ENCODE measurements around the gene DLG2. TPM values are rescaled to one million over a fixed set of nuclear protein-coding genes. Genes with fewer than 3 reads are reported as not detected.
A peak's percentile ranks its signal among the peaks of the same experiment; 100 is the strongest.
"Not testable (repeated sequence)": the region's sequence is repeated elsewhere in the genome, so short reads cannot be mapped to it uniquely, and the experiment has no call there.

The DLG2 gene
- total and polyA plus RNA-seq, 4 donors, result 0.30 to 5.5 (median 0.68) TPM

DNA sequence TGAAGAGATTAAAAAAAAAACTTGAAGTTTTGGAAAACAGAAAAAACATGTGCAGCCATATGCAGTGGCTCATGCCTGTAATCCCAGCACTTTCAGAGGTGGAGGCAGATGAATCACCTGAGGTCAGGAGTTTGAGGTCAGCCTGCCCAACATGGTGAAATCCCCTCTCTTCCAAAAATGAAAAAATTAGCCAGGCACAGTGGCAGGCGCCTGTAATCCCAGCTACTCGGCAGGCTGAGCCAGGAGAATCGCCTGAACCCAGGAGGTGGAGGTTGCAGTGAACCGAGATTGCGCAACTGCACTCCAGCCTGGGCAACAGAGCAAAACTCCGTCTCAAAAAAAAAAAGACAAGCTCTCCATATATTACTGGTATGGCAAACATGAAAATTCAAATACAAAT, 7.6 kb downstream of the DLG2 start:
- TF ChIP-seq GABPA (IDR thresholded peaks at IDR 0.05 in 1 of 2, conservative IDR thresholded peaks at IDR 0.05 in 1 of 2), result peak in 1 of 2 donors; percentile 7
- TF ChIP-seq HNF4A (conservative IDR thresholded peaks at IDR 0.05), result peak in 1 of 2 donors; percentile 33
- no peak for TF ChIP-seq FOXA2 (IDR thresholded peaks at IDR 0.05)
- no peak for TF ChIP-seq REST (IDR thresholded peaks at IDR 0.05)
- peak in 1 of 2 donors; percentile 49 for TF ChIP-seq RXRA (IDR thresholded peaks at IDR 0.05)
- no peak for TF ChIP-seq RAD21 (IDR thresholded peaks at IDR 0.05)
- no peak for TF ChIP-seq JUND (IDR thresholded peaks at IDR 0.05)
- no peak for TF ChIP-seq HNF4G (IDR thresholded peaks at IDR 0.05)
- Histone ChIP-seq H3K9ac (ENCODE audit: low read depth in 1 of 2, low read length in 2 of 2) (no peak overlapping the region), H3K27me3 (ENCODE audit: control insufficient read depth in 4 of 4, insufficient read depth in 4 of 4, low read length in 3 of 4) (no peaks in the 10 kb centered on the region), H3K4me3 (ENCODE audit: low read depth in 1 of 3, low read length in 3 of 3) (no peak overlapping the region), H3K4me1 (ENCODE audit: control insufficient read depth in 4 of 4, insufficient read depth in 4 of 4, low read length in 3 of 4) (peaks cover 0 to 2% (median 0%) of the 10 kb centered on the region in 4 donors), H3K36me3 (ENCODE audit: control insufficient read depth in 4 of 4, insufficient read depth in 3 of 4, low read depth in 1 of 4, low read length in 3 of 4) (peaks cover 0 to 5% (median 0%) of the 10 kb centered on the region in 4 donors), H3K9me3 (ENCODE audit: control insufficient read depth in 4 of 4, low read length in 3 of 4) (no peaks in the 10 kb centered on the region), H3K27ac (ENCODE audit: low read depth in 1 of 2, low read length in 2 of 2) (no peak overlapping the region)
- no peak for DNase-seq (ENCODE audit: low spot score)
- 58% methylated on average over 6 of the region's 6 CpGs for WGBS

DNA sequence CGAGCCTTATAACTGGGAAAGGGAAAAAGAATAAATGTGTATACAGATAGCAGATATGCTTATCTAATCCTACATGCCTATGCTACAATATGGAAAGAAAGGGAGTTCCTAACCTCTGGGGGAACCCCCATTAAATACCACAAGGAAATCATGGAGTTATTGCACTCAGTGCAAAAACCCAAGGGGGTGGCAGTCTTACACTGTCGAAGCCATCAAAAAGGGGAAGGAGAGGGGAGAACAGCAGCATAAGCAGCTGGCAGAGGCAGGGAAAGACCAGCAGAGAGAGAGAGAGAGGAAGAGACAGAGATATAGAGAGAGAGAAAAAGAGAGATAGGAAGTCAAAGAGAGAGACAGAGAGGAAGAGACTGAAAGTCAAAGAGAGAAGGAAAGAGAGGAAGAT, 15.5 kb downstream of the DLG2 start:
- H3K27me3 ChIP-seq (ENCODE audit: control insufficient read depth in 4 of 4, insufficient read depth in 4 of 4, low read length in 3 of 4); DNase-seq (ENCODE audit: low spot score); H3K9ac ChIP-seq (ENCODE audit: low read depth in 1 of 2, low read length in 2 of 2); H3K36me3 ChIP-seq (ENCODE audit: control insufficient read depth in 4 of 4, insufficient read depth in 3 of 4, low read depth in 1 of 4, low read length in 3 of 4); H3K4me3 ChIP-seq (ENCODE audit: low read depth in 1 of 3, low read length in 3 of 3); H3K4me1 ChIP-seq (ENCODE audit: control insufficient read depth in 4 of 4, insufficient read depth in 4 of 4, low read length in 3 of 4); H3K27ac ChIP-seq (ENCODE audit: low read depth in 1 of 2, low read length in 2 of 2); H3K9me3 ChIP-seq (ENCODE audit: control insufficient read depth in 4 of 4, low read length in 3 of 4): not testable (repeated sequence)
- 80% methylated on average over 2 of the region's 2 CpGs for WGBS

GRCh38 chr11:85609286-85609685, 17.9 kb downstream of the DLG2 start:
- H3K4me1 ChIP-seq (ENCODE audit: control insufficient read depth in 4 of 4, insufficient read depth in 4 of 4, low read length in 3 of 4); H3K27me3 ChIP-seq (ENCODE audit: control insufficient read depth in 4 of 4, insufficient read depth in 4 of 4, low read length in 3 of 4); DNase-seq (ENCODE audit: low spot score); H3K9ac ChIP-seq (ENCODE audit: low read depth in 1 of 2, low read length in 2 of 2); H3K27ac ChIP-seq (ENCODE audit: low read depth in 1 of 2, low read length in 2 of 2); H3K36me3 ChIP-seq (ENCODE audit: control insufficient read depth in 4 of 4, insufficient read depth in 3 of 4, low read depth in 1 of 4, low read length in 3 of 4); H3K4me3 ChIP-seq (ENCODE audit: low read depth in 1 of 3, low read length in 3 of 3); H3K9me3 ChIP-seq (ENCODE audit: control insufficient read depth in 4 of 4, low read length in 3 of 4): not testable (repeated sequence)
- 81% methylated on average over 2 of the region's 2 CpGs for WGBS

GRCh38 chr11:85608621-85609020, 18.5 kb downstream of the DLG2 start:
- not testable (repeated sequence) for H3K27ac ChIP-seq (ENCODE audit: low read depth in 1 of 2, low read length in 2 of 2); H3K4me3 ChIP-seq (ENCODE audit: low read depth in 1 of 3, low read length in 3 of 3); H3K9me3 ChIP-seq (ENCODE audit: control insufficient read depth in 4 of 4, low read length in 3 of 4)

GRCh38 chr11:85606237-85606636, 20.9 kb downstream of the DLG2 start:
- H3K4me1 ChIP-seq (ENCODE audit: control insufficient read depth in 4 of 4, insufficient read depth in 4 of 4, low read length in 3 of 4); H3K4me3 ChIP-seq (ENCODE audit: low read depth in 1 of 3, low read length in 3 of 3); H3K27ac ChIP-seq (ENCODE audit: low read depth in 1 of 2, low read length in 2 of 2); H3K9ac ChIP-seq (ENCODE audit: low read depth in 1 of 2, low read length in 2 of 2); H3K27me3 ChIP-seq (ENCODE audit: control insufficient read depth in 4 of 4, insufficient read depth in 4 of 4, low read length in 3 of 4); DNase-seq (ENCODE audit: low spot score); H3K9me3 ChIP-seq (ENCODE audit: control insufficient read depth in 4 of 4, low read length in 3 of 4); H3K36me3 ChIP-seq (ENCODE audit: control insufficient read depth in 4 of 4, insufficient read depth in 3 of 4, low read depth in 1 of 4, low read length in 3 of 4): not testable (repeated sequence)
- WGBS, result 96% methylated on average over 3 of the region's 3 CpGs

More at GRCh38 chr11:85608621-85609020, 18.5 kb downstream of the DLG2 start:
- DNase-seq (ENCODE audit: low spot score); H3K9ac ChIP-seq (ENCODE audit: low read depth in 1 of 2, low read length in 2 of 2); H3K36me3 ChIP-seq (ENCODE audit: control insufficient read depth in 4 of 4, insufficient read depth in 3 of 4, low read depth in 1 of 4, low read length in 3 of 4); H3K27me3 ChIP-seq (ENCODE audit: control insufficient read depth in 4 of 4, insufficient read depth in 4 of 4, low read length in 3 of 4); H3K4me1 ChIP-seq (ENCODE audit: control insufficient read depth in 4 of 4, insufficient read depth in 4 of 4, low read length in 3 of 4): not testable (repeated sequence)
